CD4-positive, alpha-beta T cell (primary cell): ENCODE data around the gene AP4M1. TPM values are rescaled to one million over a fixed set of nuclear protein-coding genes. Genes with fewer than 3 reads are reported as not detected.

ENCODE experiments used
- ATAC-seq: fragments of 200-7000 bp; cut with Tn5 transposase; one replicate; pipeline ENCODE4 v1.10.0; 2022; ENCODE audit warnings: mild to moderate bottlenecking; ENCODE audit not compliant: poor library complexity
- CTCF ChIA-PET: fragments of 350-600 bp; sonication (Branson Sonifier 250); formaldehyde crosslinking; loops from one replicate; lab custom pipeline; 2021; ENCODE audit warnings: antibody characterized with exemption, inconsistent platforms; lab: Charles Lee
- POLR2A ChIA-PET: fragments of 350-600 bp; sonication (Branson Sonifier 250); formaldehyde crosslinking; loops from one replicate; lab custom pipeline; 2021; ENCODE audit warnings: antibody characterized with exemption, inconsistent platforms; lab: Charles Lee
- DNase-seq, 14 experiments: peaks; one replicate each; pipeline ENCODE4 v3.0.0-alpha.2; 2013 to 2020; ENCODE audit warnings: mixed read lengths in 2 of 14
- H3K27ac ChIP-seq, 2 donors: one replicate each; pipeline versions ENCODE4 v1.5.1 to v1.7.0; 2013; ENCODE audit warnings: low read length in 2 of 2, low read depth in 1 of 2, mild to moderate bottlenecking in 1 of 2
- H3K27me3 ChIP-seq, 2 experiments: 1 replicate in 1 of 2; 2 replicates in 1 of 2; pipeline versions ENCODE4 v1.6.1 to v1.7.0; 2013; ENCODE audit warnings: low read length in 2 of 2, control low read depth in 1 of 2, mild to moderate bottlenecking in 1 of 2, moderate library complexity in 1 of 2; ENCODE audit not compliant: insufficient read depth in 2 of 2, control insufficient read depth in 1 of 2
- H3K36me3 ChIP-seq: one replicate; pipeline ENCODE4 v1.6.1; 2013; ENCODE audit warnings: low read length, control low read depth; ENCODE audit not compliant: insufficient read depth
- H3K4me1 ChIP-seq: one replicate; pipeline ENCODE4 v1.6.1; 2013; ENCODE audit warnings: low read length, control low read depth; ENCODE audit not compliant: insufficient read depth
- H3K4me3 ChIP-seq: one replicate; pipeline ENCODE4 v1.5.1; 2013; ENCODE audit warnings: mild to moderate bottlenecking, low read length, moderate library complexity
- H3K9me3 ChIP-seq, 2 experiments: 1 replicate in 1 of 2; 2 replicates in 1 of 2; pipeline versions ENCODE4 v1.6.1 to v1.7.0; 2013; ENCODE audit warnings: low read length in 2 of 2, mild to moderate bottlenecking in 2 of 2, control low read depth in 1 of 2, moderate library complexity in 1 of 2; ENCODE audit not compliant: control insufficient read depth in 1 of 2, insufficient read depth in 1 of 2
- H3K27ac Mint-ChIP-seq: one replicate; pipeline ENCODE4 v1.8.0; 2020; ENCODE audit warnings: mixed read lengths
- H3K27me3 Mint-ChIP-seq: one replicate; pipeline ENCODE4 v1.8.0; 2021; ENCODE audit warnings: mixed read lengths
- H3K36me3 Mint-ChIP-seq: one replicate; pipeline ENCODE4 v1.8.0; 2021; ENCODE audit warnings: low read depth, mixed read lengths
- H3K4me1 Mint-ChIP-seq: one replicate; pipeline ENCODE4 v1.8.0; 2021; ENCODE audit warnings: low read depth, mixed read lengths
- H3K4me3 Mint-ChIP-seq: one replicate; pipeline ENCODE4 v1.8.0; 2020; ENCODE audit warnings: mild to moderate bottlenecking, mixed read lengths
- H3K9me3 Mint-ChIP-seq: one replicate; pipeline ENCODE4 v1.8.0; 2020; ENCODE audit warnings: mixed read lengths
- intact Hi-C, 2 experiments: fragments of 100-400 bp; cut with DNase I in 1 of 2; cut with micrococcal nuclease in 1 of 2; formaldehyde crosslinking; loops; one replicate each; pipeline versions ENCODE4 v1.15.1 to v1.9.0; 2023 to 2025; cut with DNase I, micrococcal nuclease
- total RNA-seq, 174 experiments: library from RNA in 2 of 174; stranded (reverse) in 2 of 174; gene quantifications; one replicate each; pipeline ENCODE4 v1.2.3 and lab custom pipeline; 2021 to 2026
- TF ChIP-seq, protein P1 (sequence below): fragments of 200-600 bp; IDR thresholded peaks from one replicate; pipeline ENCODE4 v1.8.0; 2022; ENCODE audit warnings: antibody characterized with exemption, mild to moderate bottlenecking

Gene AP4M1
- total RNA-seq, 2 experiments from 2014 or later = 2.8 to 4.0 TPM

DNA sequence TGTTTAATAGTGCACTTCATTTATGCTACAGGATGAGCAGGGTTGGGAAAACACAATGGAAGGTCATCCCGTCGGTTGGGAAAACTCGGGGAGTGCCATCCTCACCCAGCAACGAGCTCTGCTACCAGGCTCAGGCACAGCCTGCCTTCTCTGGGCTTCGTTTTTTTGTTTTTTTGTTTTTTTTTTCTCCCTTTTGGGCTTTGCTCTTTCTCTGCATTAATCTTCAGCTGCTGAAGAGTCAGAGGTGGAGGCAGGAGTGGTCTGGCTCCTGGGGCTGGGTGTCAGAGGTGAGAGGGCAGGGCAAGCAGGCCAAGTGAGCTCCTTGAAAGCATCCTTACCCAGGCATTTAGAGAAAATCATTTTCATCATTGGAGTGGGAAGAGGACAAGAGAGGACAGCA is 31.5 kb upstream of the AP4M1 start:
- H3K36me3 ChIP-seq = peaks cover 57% of the 10 kb centered on the region
- Mint-ChIP-seq H3K9me3 (peaks cover 10% of the 10 kb centered on the region), H3K36me3 (peaks cover 77% of the 10 kb centered on the region), H3K27me3 (no peaks in the 10 kb centered on the region), H3K4me1 (no peaks in the 10 kb centered on the region), H3K4me3 (no peak overlapping the region), H3K27ac (no peak overlapping the region)
- H3K4me1 ChIP-seq = no peaks in the 10 kb centered on the region
- ChIA-PET POLR2A (interaction anchor here (1.3 kb wide), 1 partner anchor 21 kb away, joined by 5 read pairs; the partner anchor contains the start of gene ZSCAN21), CTCF (interaction anchor here (1.0 kb wide), 1 partner anchor 17 kb away, joined by 3 read pairs; no protein-coding TSS in a partner anchor)
- no peak overlapping the region for H3K27ac ChIP-seq
- DNase-seq = no peak
- no peak for ATAC-seq
- H3K4me3 ChIP-seq = no peak overlapping the region
- H3K9me3 ChIP-seq = peaks cover 31 to 33% of the 10 kb centered on the region in 2 experiments
- TF ChIP-seq, protein P1, sequence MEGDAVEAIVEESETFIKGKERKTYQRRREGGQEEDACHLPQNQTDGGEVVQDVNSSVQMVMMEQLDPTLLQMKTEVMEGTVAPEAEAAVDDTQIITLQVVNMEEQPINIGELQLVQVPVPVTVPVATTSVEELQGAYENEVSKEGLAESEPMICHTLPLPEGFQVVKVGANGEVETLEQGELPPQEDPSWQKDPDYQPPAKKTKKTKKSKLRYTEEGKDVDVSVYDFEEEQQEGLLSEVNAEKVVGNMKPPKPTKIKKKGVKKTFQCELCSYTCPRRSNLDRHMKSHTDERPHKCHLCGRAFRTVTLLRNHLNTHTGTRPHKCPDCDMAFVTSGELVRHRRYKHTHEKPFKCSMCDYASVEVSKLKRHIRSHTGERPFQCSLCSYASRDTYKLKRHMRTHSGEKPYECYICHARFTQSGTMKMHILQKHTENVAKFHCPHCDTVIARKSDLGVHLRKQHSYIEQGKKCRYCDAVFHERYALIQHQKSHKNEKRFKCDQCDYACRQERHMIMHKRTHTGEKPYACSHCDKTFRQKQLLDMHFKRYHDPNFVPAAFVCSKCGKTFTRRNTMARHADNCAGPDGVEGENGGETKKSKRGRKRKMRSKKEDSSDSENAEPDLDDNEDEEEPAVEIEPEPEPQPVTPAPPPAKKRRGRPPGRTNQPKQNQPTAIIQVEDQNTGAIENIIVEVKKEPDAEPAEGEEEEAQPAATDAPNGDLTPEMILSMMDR = no peak
- no peaks in the 10 kb centered on the region for H3K27me3 ChIP-seq
- intact Hi-C loops = no loop called here

DNA sequence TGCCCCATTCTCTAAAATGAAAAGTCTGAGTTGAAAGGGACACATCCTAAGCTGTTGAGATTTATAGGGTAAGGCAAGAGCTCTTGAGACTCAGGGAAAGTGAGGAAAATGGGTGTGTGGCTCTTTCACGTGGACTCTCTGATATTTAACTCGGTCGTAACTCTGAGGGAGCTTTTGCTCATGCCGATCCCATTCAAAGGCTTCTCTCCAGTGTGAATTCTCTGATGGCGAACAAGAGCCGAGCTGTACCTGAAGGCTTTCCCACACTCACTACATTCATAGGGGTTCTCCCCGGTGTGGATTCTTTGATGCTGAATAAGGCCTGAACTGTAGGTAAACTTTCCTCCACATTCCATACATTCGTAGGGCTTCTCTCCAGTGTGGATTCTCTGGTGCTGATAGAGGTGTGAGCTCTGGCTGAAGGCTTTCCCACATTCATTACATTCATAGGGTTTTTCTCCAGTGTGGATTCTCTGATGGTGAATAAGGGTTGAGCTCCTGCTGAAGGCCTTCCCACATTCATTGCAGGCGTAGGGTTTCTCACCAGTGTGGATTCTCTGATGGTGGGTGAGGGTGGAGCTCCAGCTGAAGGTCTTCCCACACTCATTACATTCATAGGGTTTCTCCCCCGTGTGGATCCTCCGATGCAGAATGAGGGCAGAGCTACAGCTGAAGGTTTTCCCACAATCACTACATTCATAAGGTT is 30.3 kb upstream of the AP4M1 start:
- Histone ChIP-seq H3K4me3 (no peak overlapping the region), H3K27me3 (no peaks in the 10 kb centered on the region), H3K36me3 (peaks cover 64% of the 10 kb centered on the region), H3K4me1 (no peaks in the 10 kb centered on the region), H3K9me3 (peaks cover 31 to 33% of the 10 kb centered on the region in 2 experiments), H3K27ac (no peak overlapping the region)
- Mint-ChIP-seq H3K27me3 (no peaks in the 10 kb centered on the region), H3K4me3 (no peak overlapping the region), H3K4me1 (no peaks in the 10 kb centered on the region), H3K36me3 (peaks cover 81% of the 10 kb centered on the region), H3K27ac (no peak overlapping the region), H3K9me3 (peaks cover 10% of the 10 kb centered on the region)
- ATAC-seq = no peak
- POLR2A ChIA-PET = interaction anchor here (1.0 to 1.3 kb wide), 2 partner anchors 10 to 22 kb away, joined by 3 to 5 read pairs; partner anchors contain the start of genes ZNF3 and ZSCAN21
- intact Hi-C loops = no loop called here
- DNase-seq = no peak
- CTCF ChIA-PET = no interaction called here
- TF ChIP-seq, protein P1 = no peak

DNA sequence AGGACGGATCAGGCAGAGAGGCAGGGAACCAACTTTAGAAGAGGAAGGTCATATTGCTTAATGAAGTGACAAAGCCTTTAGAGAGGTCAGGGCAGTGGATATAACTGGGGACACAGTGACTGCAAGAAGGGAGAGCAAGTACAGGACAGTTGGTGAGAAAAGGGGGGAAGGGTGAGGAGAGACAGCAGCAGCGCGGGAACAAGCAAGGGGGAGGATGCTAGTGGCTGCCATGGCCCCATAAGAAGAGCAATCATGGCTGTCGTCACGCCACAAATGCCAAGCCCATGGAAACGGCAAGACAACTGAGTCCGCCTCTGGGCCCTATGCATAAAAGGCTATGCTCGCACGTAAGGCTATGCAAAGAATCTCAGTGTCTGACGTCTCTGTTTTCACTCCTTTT is 29.0 kb upstream of the AP4M1 start:
- Mint-ChIP-seq H3K27ac (no peak overlapping the region), H3K4me3 (no peak overlapping the region)

More for the DNA sequence above, 29.0 kb upstream of the AP4M1 start:
- CTCF ChIA-PET = no interaction called here
- intact Hi-C loops = no loop called here
- DNase-seq (no peak), ATAC-seq (no peak)
- Histone ChIP-seq H3K27me3 (no peaks in the 10 kb centered on the region), H3K36me3 (peaks cover 76% of the 10 kb centered on the region), H3K9me3 (peaks cover 31 to 33% of the 10 kb centered on the region in 2 experiments), H3K27ac (no peak overlapping the region), H3K4me3 (no peak overlapping the region), H3K4me1 (no peaks in the 10 kb centered on the region)
- no peaks in the 10 kb centered on the region for H3K4me1 Mint-ChIP-seq
- POLR2A ChIA-PET = interaction anchor here (0.6 kb wide), 1 partner anchor 164 kb away, joined by 3 read pairs; no protein-coding TSS in a partner anchor
- peaks cover 10% of the 10 kb centered on the region for H3K9me3 Mint-ChIP-seq
- peaks cover 86% of the 10 kb centered on the region for H3K36me3 Mint-ChIP-seq
- no peaks in the 10 kb centered on the region for H3K27me3 Mint-ChIP-seq
- TF ChIP-seq, protein P1 = no peak
